ENCODE data around the gene ADAM19. TPM values are rescaled to one million over a fixed set of nuclear protein-coding genes. Genes with fewer than 3 reads are reported as not detected.

Gene ADAM19
- total RNA-seq, 1 experiment from 2014 or later: 48.7 TPM

DNA sequence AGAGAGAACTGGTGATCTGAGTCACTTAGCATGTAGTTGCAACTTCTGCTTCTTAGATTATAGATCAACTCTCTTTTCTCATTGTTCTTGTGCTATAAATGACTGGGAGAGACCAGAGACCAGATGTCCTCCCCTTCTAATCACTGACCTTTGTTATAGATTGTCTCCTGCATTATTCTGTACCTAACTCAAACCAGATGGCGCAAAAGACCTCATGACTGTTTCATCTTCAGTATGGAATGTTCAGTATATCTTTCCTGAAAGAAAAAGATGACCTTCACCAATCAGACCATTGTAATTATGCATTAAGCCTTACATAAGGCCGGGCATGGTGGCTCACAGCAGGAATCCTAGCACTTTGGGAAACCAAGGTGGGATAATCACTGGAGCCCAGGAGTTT is 30.5 kb upstream of the ADAM19 start:
- peaks cover 57% of the 10 kb centered on the region for H3K4me1 ChIP-seq (replicated peaks)
- no peaks in the 10 kb centered on the region for H3K36me3 ChIP-seq
- H3K9me3 ChIP-seq (replicated peaks): no peaks in the 10 kb centered on the region
- no peak for DNase-seq (ENCODE audit: low read depth in 1 of 2, low spot score in 2 of 2)
- H3K4me3 ChIP-seq: no peak overlapping the region
- no peak overlapping the region for H3K27ac ChIP-seq
- H3K27me3 ChIP-seq (replicated peaks): no peaks in the 10 kb centered on the region

- H3K27ac ChIP-seq: peak overlapping the region; percentile 91
- peaks cover 56% of the 10 kb centered on the region for H3K4me1 ChIP-seq (replicated peaks)
- H3K27me3 ChIP-seq (replicated peaks): no peaks in the 10 kb centered on the region
- DNase-seq (ENCODE audit: low read depth in 1 of 2, low spot score in 2 of 2): peak; percentile 88 to 93
- H3K9me3 ChIP-seq (replicated peaks): no peaks in the 10 kb centered on the region
- no peaks in the 10 kb centered on the region for H3K36me3 ChIP-seq
- no peak overlapping the region for H3K4me3 ChIP-seq
Observed at GRCh38 chr5:157603333-157604190, 28.0 kb upstream of the ADAM19 start.

DNA sequence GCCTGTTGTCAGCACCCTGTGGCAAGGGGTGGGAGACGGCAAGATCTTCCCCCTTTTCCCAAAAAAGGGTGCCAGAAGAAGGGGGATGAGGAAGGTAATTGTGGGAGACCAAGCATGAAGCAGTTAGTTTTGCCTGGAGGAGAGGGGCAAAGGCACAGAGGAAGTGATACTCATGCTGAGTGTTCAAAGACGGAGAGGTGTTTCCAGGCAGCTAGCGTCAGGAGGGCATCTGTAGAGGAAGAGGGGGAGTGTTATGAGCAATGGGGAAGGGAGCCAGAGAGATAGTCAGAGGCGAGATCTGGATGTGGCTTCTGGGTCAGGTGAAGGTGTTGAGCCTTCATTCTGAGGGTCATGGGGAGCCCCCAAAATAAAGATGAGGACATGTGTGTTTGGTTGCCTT is 26.9 kb upstream of the ADAM19 start:
- no peaks in the 10 kb centered on the region for H3K27me3 ChIP-seq (replicated peaks)
- no peaks in the 10 kb centered on the region for H3K36me3 ChIP-seq
- peak in 1 of 2 experiments; percentile 26 for DNase-seq (ENCODE audit: low read depth in 1 of 2, low spot score in 2 of 2)
- H3K27ac ChIP-seq: peak overlapping the region; percentile 27
- H3K4me1 ChIP-seq (replicated peaks): peaks cover 50% of the 10 kb centered on the region
- no peaks in the 10 kb centered on the region for H3K9me3 ChIP-seq (replicated peaks)
- no peak overlapping the region for H3K4me3 ChIP-seq

GRCh38 chr5:157600252-157600651 is 24.7 kb upstream of the ADAM19 start:
- DNase-seq (ENCODE audit: low read depth in 1 of 2, low spot score in 2 of 2): no peak
- no peak overlapping the region for H3K27ac ChIP-seq

DNA sequence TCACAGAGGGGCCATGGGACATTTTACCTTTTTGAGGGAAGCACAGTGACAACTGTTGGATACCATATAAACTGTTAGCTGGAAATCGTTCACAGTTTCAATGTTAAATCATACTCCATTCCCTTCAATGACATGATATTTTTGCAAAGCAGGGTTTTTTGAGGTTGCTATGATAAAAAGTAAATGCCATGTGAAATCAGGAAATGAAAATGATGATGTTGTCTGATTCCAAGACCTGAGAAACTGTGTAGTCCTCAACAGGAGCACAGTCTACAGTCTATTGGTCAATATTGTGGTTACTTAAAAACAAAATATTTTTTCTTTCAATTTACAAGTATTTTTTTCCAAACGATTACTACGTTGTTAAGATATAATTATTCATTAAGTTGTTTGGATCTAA is 24.0 kb upstream of the ADAM19 start:
- Histone ChIP-seq H3K4me3 (no peak overlapping the region), H3K27ac (no peak overlapping the region), H3K27me3 (replicated peaks) (no peaks in the 10 kb centered on the region), H3K4me1 (replicated peaks) (peaks cover 36% of the 10 kb centered on the region), H3K36me3 (no peaks in the 10 kb centered on the region), H3K9me3 (replicated peaks) (no peaks in the 10 kb centered on the region)
- DNase-seq (ENCODE audit: low read depth in 1 of 2, low spot score in 2 of 2): no peak

More at GRCh38 chr5:157600252-157600651, 24.7 kb upstream of the ADAM19 start:
- Histone ChIP-seq H3K9me3 (replicated peaks) (no peaks in the 10 kb centered on the region), H3K27me3 (replicated peaks) (no peaks in the 10 kb centered on the region), H3K36me3 (no peaks in the 10 kb centered on the region), H3K4me1 (replicated peaks) (peaks cover 39% of the 10 kb centered on the region), H3K4me3 (no peak overlapping the region)

DNA sequence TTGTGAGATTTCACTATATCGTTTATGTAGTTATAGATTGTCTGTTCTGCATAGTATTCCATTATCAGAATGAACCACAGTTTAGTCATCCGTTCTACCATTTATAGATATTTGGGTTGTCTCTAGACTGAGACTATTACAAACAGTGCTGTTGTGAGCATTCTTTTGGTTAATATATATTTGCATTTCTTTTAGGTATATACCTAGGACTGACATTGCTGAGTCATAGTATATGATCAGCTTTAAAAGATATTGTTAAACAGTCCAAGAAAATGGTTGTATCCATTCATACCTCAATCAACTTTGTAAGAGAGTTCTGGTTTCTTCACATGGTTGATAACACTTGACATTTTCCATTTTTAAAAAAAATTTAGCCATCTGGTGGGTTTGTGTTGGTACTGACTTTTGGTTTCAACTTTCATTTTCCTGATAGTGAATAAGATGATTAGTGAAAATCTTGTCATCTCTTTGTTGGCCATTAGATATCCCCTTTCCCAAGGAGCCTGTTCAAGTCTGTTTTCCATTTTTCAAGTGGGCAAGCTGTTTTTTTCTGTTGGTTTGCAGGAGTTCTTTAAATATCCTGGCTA is 22.9 kb upstream of the ADAM19 start:
- H3K4me1 ChIP-seq (replicated peaks): peaks cover 25% of the 10 kb centered on the region
- H3K27ac ChIP-seq: no peak overlapping the region
- no peak overlapping the region for H3K4me3 ChIP-seq
- H3K9me3 ChIP-seq (replicated peaks): no peaks in the 10 kb centered on the region
- no peaks in the 10 kb centered on the region for H3K27me3 ChIP-seq (replicated peaks)
- no peak for DNase-seq (ENCODE audit: low read depth in 1 of 2, low spot score in 2 of 2)
- no peaks in the 10 kb centered on the region for H3K36me3 ChIP-seq

GRCh38 chr5:157597277-157597676 is 21.7 kb upstream of the ADAM19 start:
- DNase-seq (ENCODE audit: low read depth in 1 of 2, low spot score in 2 of 2): no peak
- no peaks in the 10 kb centered on the region for H3K36me3 ChIP-seq
- no peak overlapping the region for H3K4me3 ChIP-seq

DNA sequence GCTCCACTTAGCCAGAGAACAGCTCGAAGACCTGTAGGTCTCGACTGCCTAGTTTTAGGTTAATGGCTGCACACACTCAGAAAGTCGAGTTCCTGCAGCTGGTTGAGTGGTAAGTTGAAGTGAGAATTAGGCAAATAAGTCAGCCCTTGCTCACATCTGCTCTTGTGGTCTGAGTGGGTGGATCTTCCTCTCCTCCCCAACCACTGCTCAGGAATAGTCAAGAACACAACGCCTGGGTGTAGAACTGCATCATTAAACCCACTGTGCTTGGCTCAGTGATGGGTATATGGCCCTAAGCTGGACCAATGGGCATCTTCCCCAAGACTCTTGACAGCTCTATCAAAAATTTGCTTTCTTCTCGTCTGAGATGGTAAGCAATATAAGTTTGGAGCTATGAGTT is 20.9 kb upstream of the ADAM19 start:
- no peak overlapping the region for H3K27ac ChIP-seq
- peaks cover 12% of the 10 kb centered on the region for H3K4me1 ChIP-seq (replicated peaks)
- H3K36me3 ChIP-seq: no peaks in the 10 kb centered on the region
- no peaks in the 10 kb centered on the region for H3K27me3 ChIP-seq (replicated peaks)
- DNase-seq (ENCODE audit: low read depth in 1 of 2, low spot score in 2 of 2): no peak
- H3K9me3 ChIP-seq (replicated peaks): no peaks in the 10 kb centered on the region
- no peak overlapping the region for H3K4me3 ChIP-seq

More at GRCh38 chr5:157597277-157597676, 21.7 kb upstream of the ADAM19 start:
- H3K27me3 ChIP-seq (replicated peaks): no peaks in the 10 kb centered on the region
- no peaks in the 10 kb centered on the region for H3K9me3 ChIP-seq (replicated peaks)
- H3K4me1 ChIP-seq (replicated peaks): peaks cover 14% of the 10 kb centered on the region
- H3K27ac ChIP-seq: no peak overlapping the region

GRCh38 chr5:157594675-157595459 is 19.3 kb upstream of the ADAM19 start:
- H3K9me3 ChIP-seq (replicated peaks): no peaks in the 10 kb centered on the region
- H3K36me3 ChIP-seq: no peaks in the 10 kb centered on the region
- H3K27ac ChIP-seq: no peak overlapping the region
- H3K4me3 ChIP-seq: no peak overlapping the region
- H3K27me3 ChIP-seq (replicated peaks): no peaks in the 10 kb centered on the region
- peaks cover 13% of the 10 kb centered on the region for H3K4me1 ChIP-seq (replicated peaks)
- no peak for DNase-seq (ENCODE audit: low read depth in 1 of 2, low spot score in 2 of 2)

DNA sequence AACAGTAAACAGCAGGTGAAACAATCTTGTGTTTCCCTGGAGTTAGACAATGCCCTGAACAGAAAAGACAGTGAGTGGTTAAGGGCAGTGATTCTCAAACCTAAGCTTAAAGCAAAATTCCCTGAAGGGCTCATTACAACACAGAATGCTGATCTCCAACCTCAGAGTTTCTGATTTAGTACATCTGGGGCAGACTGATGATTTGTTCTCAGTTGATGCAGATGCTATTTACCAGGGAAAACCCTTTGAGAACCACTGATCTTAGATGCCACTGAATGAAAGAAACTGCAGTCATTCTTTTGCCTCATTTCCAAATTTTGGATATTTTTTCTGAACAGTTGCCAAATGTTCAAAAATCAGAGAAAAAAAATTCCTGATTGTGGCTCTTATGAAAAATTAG is 18.7 kb upstream of the ADAM19 start:
- no peaks in the 10 kb centered on the region for H3K36me3 ChIP-seq

DNA sequence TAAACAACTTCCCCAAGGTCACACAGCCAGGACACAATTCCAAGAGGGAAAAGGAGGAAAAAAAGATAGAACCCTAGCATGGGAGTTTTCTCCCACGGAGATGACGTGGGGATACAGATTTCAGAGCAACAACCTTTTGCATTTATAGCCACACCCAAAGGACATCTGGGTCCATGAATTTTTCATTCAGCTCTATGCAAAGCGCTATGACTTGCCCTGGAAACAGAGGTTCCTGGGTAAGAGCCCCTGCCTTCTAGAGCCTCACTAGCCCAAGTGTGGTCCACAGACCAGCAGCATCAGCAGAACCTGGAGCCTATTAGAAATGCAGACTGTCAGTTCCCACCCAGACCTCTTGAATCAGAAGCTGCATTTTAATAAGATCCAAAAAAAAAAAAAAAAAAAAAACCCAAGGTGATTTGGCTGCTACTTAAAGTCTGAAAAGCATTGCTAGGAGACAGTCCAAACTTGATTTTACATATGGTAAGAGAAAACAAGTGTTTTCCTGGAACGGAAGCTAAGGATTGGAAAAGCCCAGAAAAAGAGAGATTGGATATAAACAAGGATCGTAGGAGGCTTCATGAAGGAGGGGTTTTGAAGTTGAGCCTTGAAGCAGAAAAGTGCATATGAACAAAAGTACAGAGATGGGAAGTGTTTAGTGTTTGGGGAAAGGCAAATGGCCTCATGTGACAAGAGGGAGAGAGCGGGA is 17.6 kb upstream of the ADAM19 start:
- H3K4me3 ChIP-seq: no peak overlapping the region
- H3K9me3 ChIP-seq (replicated peaks): no peaks in the 10 kb centered on the region
- no peak overlapping the region for H3K27ac ChIP-seq
- no peaks in the 10 kb centered on the region for H3K36me3 ChIP-seq
- H3K4me1 ChIP-seq (replicated peaks): peaks cover 13% of the 10 kb centered on the region
- no peaks in the 10 kb centered on the region for H3K27me3 ChIP-seq (replicated peaks)
- DNase-seq (ENCODE audit: low read depth in 1 of 2, low spot score in 2 of 2): no peak

More for the DNA sequence above, 18.7 kb upstream of the ADAM19 start:
- H3K9me3 ChIP-seq (replicated peaks): no peaks in the 10 kb centered on the region
- no peak for DNase-seq (ENCODE audit: low read depth in 1 of 2, low spot score in 2 of 2)
- no peak overlapping the region for H3K27ac ChIP-seq
- H3K4me3 ChIP-seq: no peak overlapping the region
- no peaks in the 10 kb centered on the region for H3K27me3 ChIP-seq (replicated peaks)
- peaks cover 13% of the 10 kb centered on the region for H3K4me1 ChIP-seq (replicated peaks)

DNA sequence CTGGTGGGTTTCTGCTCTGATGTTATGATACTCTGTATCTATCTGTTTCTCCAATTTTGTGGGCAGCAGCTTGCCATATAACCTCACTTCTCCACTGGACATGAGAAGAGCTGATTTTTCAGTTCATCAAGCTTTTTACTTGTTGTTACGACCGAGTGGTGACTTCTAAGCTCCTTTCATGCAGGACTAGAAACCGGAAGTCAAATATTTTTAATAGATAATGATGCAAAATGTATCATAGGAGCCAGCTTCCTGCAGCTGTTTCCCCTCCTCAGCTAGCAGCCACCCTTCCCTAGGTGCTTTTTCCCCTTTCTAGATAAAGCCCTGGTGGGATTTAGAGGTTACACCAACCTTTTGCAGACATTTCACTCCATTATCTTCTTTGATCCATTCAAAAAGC is 17.0 kb upstream of the ADAM19 start:
- Histone ChIP-seq H3K27me3 (replicated peaks) (no peaks in the 10 kb centered on the region), H3K4me1 (replicated peaks) (peaks cover 13% of the 10 kb centered on the region), H3K36me3 (no peaks in the 10 kb centered on the region), H3K27ac (no peak overlapping the region), H3K4me3 (no peak overlapping the region), H3K9me3 (replicated peaks) (no peaks in the 10 kb centered on the region)
- DNase-seq (ENCODE audit: low read depth in 1 of 2, low spot score in 2 of 2): no peak

DNA sequence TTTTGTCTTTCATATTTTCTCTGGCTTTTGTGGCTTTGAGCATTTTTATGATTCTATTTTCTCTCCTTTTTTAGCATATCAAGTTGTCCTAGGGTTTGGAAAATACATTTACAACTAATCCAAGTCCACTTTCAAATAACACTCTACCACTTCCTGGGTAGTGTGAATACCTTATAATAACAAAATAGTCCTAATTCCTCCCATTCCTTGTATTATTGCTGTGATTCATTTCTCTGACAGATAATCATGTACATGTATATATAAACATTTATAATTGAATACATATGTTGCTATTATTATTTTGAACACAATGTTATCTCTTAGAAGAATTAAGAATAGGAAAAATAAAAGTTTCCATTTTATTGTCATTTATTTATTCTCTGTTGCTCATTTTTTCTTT is 14.9 kb upstream of the ADAM19 start:
- no peak for DNase-seq (ENCODE audit: low read depth in 1 of 2, low spot score in 2 of 2)
- Histone ChIP-seq H3K27ac (no peak overlapping the region), H3K4me3 (no peak overlapping the region), H3K27me3 (replicated peaks) (no peaks in the 10 kb centered on the region), H3K4me1 (replicated peaks) (peaks cover 11% of the 10 kb centered on the region), H3K9me3 (replicated peaks) (no peaks in the 10 kb centered on the region), H3K36me3 (no peaks in the 10 kb centered on the region)
